ENCODE results near the gene MYBPH. TPM values are rescaled to one million over a fixed set of nuclear protein-coding genes. Genes with fewer than 3 reads are reported as not detected.

The MYBPH gene
- total RNA-seq, 2 donors from 2014 or later = not detected

- intact Hi-C loops (cut with DNase I) = no loop called here
- TF ChIP-seq CTCF (IDR thresholded peaks at IDR 0.05) (no peak), POLR2A (IDR thresholded peaks at IDR 0.05) (no peak)
- DNase-seq (no peak), ATAC-seq (no peak)
- no peak overlapping the region for H3K4me3 ChIP-seq
- peaks cover 10% of the 10 kb centered on the region for H3K4me1 ChIP-seq
- no peaks in the 10 kb centered on the region for H3K9me3 ChIP-seq
- no peak overlapping the region for H3K27ac ChIP-seq
- 80 to 82% methylated on average over 11 of the region's 11 CpGs for WGBS, 2 donors
- H3K36me3 ChIP-seq (replicated peaks in 1 of 2; ENCODE audit: insufficient read depth in 1 of 2, low read depth in 2 of 2) = no peaks in the 10 kb centered on the region
- no peaks in the 10 kb centered on the region for H3K27me3 ChIP-seq
Measured at GRCh38 chr1:203161703-203162102, 13.9 kb downstream of the MYBPH start.

GRCh38 chr1:203161175-203161574 lies 14.5 kb downstream of the MYBPH start:
- WGBS, 2 donors = 39 to 41% methylated on average over 6 of the region's 6 CpGs
- intact Hi-C loops (cut with DNase I) = no loop called here
- TF ChIP-seq POLR2A (IDR thresholded peaks at IDR 0.05) = no peak
- TF ChIP-seq CTCF (IDR thresholded peaks at IDR 0.05) = no peak
- Histone ChIP-seq H3K27me3 (no peaks in the 10 kb centered on the region), H3K36me3 (replicated peaks in 1 of 2; ENCODE audit: insufficient read depth in 1 of 2, low read depth in 2 of 2) (no peaks in the 10 kb centered on the region), H3K27ac (no peak overlapping the region), H3K4me1 (peaks cover 5% of the 10 kb centered on the region), H3K9me3 (no peaks in the 10 kb centered on the region), H3K4me3 (no peak overlapping the region)
- DNase-seq = no peak
- no peak for ATAC-seq

- Histone ChIP-seq H3K4me3 (no peak overlapping the region), H3K4me1 (no peaks in the 10 kb centered on the region), H3K36me3 (replicated peaks in 1 of 2; ENCODE audit: insufficient read depth in 1 of 2, low read depth in 2 of 2) (no peaks in the 10 kb centered on the region), H3K27me3 (no peaks in the 10 kb centered on the region), H3K9me3 (no peaks in the 10 kb centered on the region), H3K27ac (no peak overlapping the region)
- ATAC-seq = no peak
- 40 to 57% methylated on average over 1 of the region's 1 CpG for WGBS, 2 donors
- no peak for DNase-seq
- intact Hi-C loops (cut with DNase I) = no loop called here
- no peak for TF ChIP-seq POLR2A (IDR thresholded peaks at IDR 0.05)
- TF ChIP-seq CTCF (IDR thresholded peaks at IDR 0.05) = no peak
Measured at GRCh38 chr1:203159844-203160243, 15.8 kb downstream of the MYBPH start.

GRCh38 chr1:203158960-203159665 lies 16.5 kb downstream of the MYBPH start:
- Histone ChIP-seq H3K36me3 (replicated peaks in 1 of 2; ENCODE audit: insufficient read depth in 1 of 2, low read depth in 2 of 2) (no peaks in the 10 kb centered on the region), H3K27me3 (no peaks in the 10 kb centered on the region), H3K4me3 (no peak overlapping the region), H3K9me3 (no peaks in the 10 kb centered on the region), H3K4me1 (no peaks in the 10 kb centered on the region), H3K27ac (no peak overlapping the region)
- ATAC-seq (no peak), DNase-seq (no peak)
- intact Hi-C loops (cut with DNase I) = no loop called here
- 79 to 85% methylated on average over 9 of the region's 9 CpGs for WGBS, 2 donors
- TF ChIP-seq CTCF (IDR thresholded peaks at IDR 0.05) (no peak), POLR2A (IDR thresholded peaks at IDR 0.05) (no peak)

- H3K4me1 ChIP-seq = peaks cover 5% of the 10 kb centered on the region
- no peak for TF ChIP-seq POLR2A (IDR thresholded peaks at IDR 0.05)
- no peak for TF ChIP-seq CTCF (IDR thresholded peaks at IDR 0.05)
- H3K4me3 ChIP-seq = no peak overlapping the region
- ATAC-seq = no peak
- no peak overlapping the region for H3K27ac ChIP-seq
- no peaks in the 10 kb centered on the region for H3K36me3 ChIP-seq (replicated peaks in 1 of 2; ENCODE audit: insufficient read depth in 1 of 2, low read depth in 2 of 2)
- no peak for DNase-seq
- 88 to 89% methylated on average over 1 of the region's 1 CpG for WGBS, 2 donors
- no peaks in the 10 kb centered on the region for H3K27me3 ChIP-seq
- intact Hi-C loops (cut with DNase I) = no loop called here
- no peaks in the 10 kb centered on the region for H3K9me3 ChIP-seq
Measured at GRCh38 chr1:203158423-203158822, 17.2 kb downstream of the MYBPH start.
